Muscle layer of colon (tissue), 2 donors: ENCODE data around the gene OR2T1.
"Not testable (repeated sequence)": the region's sequence is repeated elsewhere in the genome, so short reads cannot be mapped to it uniquely, and the experiment has no call there.

Experiments
- H3K27ac ChIP-seq: one replicate; pipeline ENCODE4 v1.7.0; 2013; ENCODE audit warnings: low read depth, mild to moderate bottlenecking, low read length, moderate library complexity
- H3K27me3 ChIP-seq, 2 donors: one replicate each; pipeline ENCODE4 v1.7.0; 2013; ENCODE audit warnings: low read length in 2 of 2, mild to moderate bottlenecking in 2 of 2; ENCODE audit not compliant: insufficient read depth in 2 of 2, control insufficient read depth in 1 of 2
- H3K36me3 ChIP-seq: one replicate; pipeline ENCODE4 v1.7.0; 2013; ENCODE audit warnings: mild to moderate bottlenecking, low read length; ENCODE audit not compliant: insufficient read depth
- H3K4me1 ChIP-seq: one replicate; pipeline ENCODE4 v1.7.0; 2013; ENCODE audit warnings: mild to moderate bottlenecking, low read length; ENCODE audit not compliant: insufficient read depth
- H3K4me3 ChIP-seq, 2 donors: one replicate each; pipeline ENCODE4 v1.7.0; 2013; ENCODE audit warnings: low read length in 2 of 2, low read depth in 1 of 2, mild to moderate bottlenecking in 1 of 2, moderate library complexity in 1 of 2
- H3K9ac ChIP-seq: one replicate; pipeline ENCODE4 v1.7.0; 2013; ENCODE audit warnings: low read length
- H3K9me3 ChIP-seq: one replicate; pipeline ENCODE4 v1.7.0; 2013; ENCODE audit warnings: mild to moderate bottlenecking, low read length
- donor health status: abdominal sarcoma.
- donor health status: Adenocarcinoma of cecum.

The OR2T1 gene

GRCh38 chr1:248438668-248439067, 35.8 kb downstream of the OR2T1 start:
- not testable (repeated sequence) for H3K27ac ChIP-seq, H3K36me3 ChIP-seq, H3K4me1 ChIP-seq, H3K9me3 ChIP-seq, H3K27me3 ChIP-seq, H3K4me3 ChIP-seq, H3K9ac ChIP-seq

- not testable (repeated sequence) for H3K9ac ChIP-seq, H3K9me3 ChIP-seq, H3K27ac ChIP-seq, H3K4me1 ChIP-seq, H3K4me3 ChIP-seq, H3K27me3 ChIP-seq, H3K36me3 ChIP-seq
Observed at GRCh38 chr1:248439283-248439682, 36.4 kb downstream of the OR2T1 start.

- H3K27me3 ChIP-seq, H3K4me1 ChIP-seq, H3K36me3 ChIP-seq, H3K9me3 ChIP-seq, H3K4me3 ChIP-seq, H3K27ac ChIP-seq, H3K9ac ChIP-seq: not testable (repeated sequence)
Observed at GRCh38 chr1:248442500-248443277, 39.8 kb downstream of the OR2T1 start.

- H3K27ac ChIP-seq, H3K36me3 ChIP-seq, H3K4me3 ChIP-seq, H3K9me3 ChIP-seq, H3K9ac ChIP-seq, H3K27me3 ChIP-seq, H3K4me1 ChIP-seq: not testable (repeated sequence)
Observed at GRCh38 chr1:248444603-248445002, 41.8 kb downstream of the OR2T1 start.

- H3K4me3 ChIP-seq, H3K27me3 ChIP-seq, H3K9me3 ChIP-seq, H3K4me1 ChIP-seq, H3K27ac ChIP-seq, H3K36me3 ChIP-seq, H3K9ac ChIP-seq: not testable (repeated sequence)
Observed at GRCh38 chr1:248445399-248445798, 42.6 kb downstream of the OR2T1 start, which contains the start of gene OR2T2. Gene OR2T2 (plus strand): TSS chr1:248445637. CDS start chr1:248452798, 7,161 bp downstream.

- not testable (repeated sequence) for H3K36me3 ChIP-seq, H3K4me3 ChIP-seq, H3K4me1 ChIP-seq, H3K9ac ChIP-seq, H3K27me3 ChIP-seq, H3K27ac ChIP-seq, H3K9me3 ChIP-seq
Observed at GRCh38 chr1:248448409-248449074, 45.7 kb downstream of the OR2T1 start.

- not testable (repeated sequence) for H3K9me3 ChIP-seq, H3K9ac ChIP-seq, H3K27me3 ChIP-seq, H3K4me1 ChIP-seq, H3K4me3 ChIP-seq, H3K36me3 ChIP-seq, H3K27ac ChIP-seq
Observed at GRCh38 chr1:248449821-248450465, 47.1 kb downstream of the OR2T1 start.

GRCh38 chr1:248450466-248451145, 47.8 kb downstream of the OR2T1 start:
- not testable (repeated sequence) for H3K27ac ChIP-seq, H3K9ac ChIP-seq, H3K27me3 ChIP-seq, H3K36me3 ChIP-seq, H3K9me3 ChIP-seq, H3K4me3 ChIP-seq, H3K4me1 ChIP-seq

GRCh38 chr1:248453619-248454018, 50.8 kb downstream of the OR2T1 start:
- H3K4me1 ChIP-seq, H3K27ac ChIP-seq, H3K36me3 ChIP-seq, H3K9me3 ChIP-seq, H3K9ac ChIP-seq, H3K27me3 ChIP-seq, H3K4me3 ChIP-seq: not testable (repeated sequence)

- H3K27ac ChIP-seq, H3K4me1 ChIP-seq, H3K9me3 ChIP-seq, H3K36me3 ChIP-seq, H3K27me3 ChIP-seq, H3K9ac ChIP-seq, H3K4me3 ChIP-seq: not testable (repeated sequence)
Observed at GRCh38 chr1:248455045-248455444, 52.2 kb downstream of the OR2T1 start.

- H3K4me1 ChIP-seq, H3K27me3 ChIP-seq, H3K36me3 ChIP-seq, H3K4me3 ChIP-seq, H3K9ac ChIP-seq, H3K9me3 ChIP-seq, H3K27ac ChIP-seq: not testable (repeated sequence)
Observed at GRCh38 chr1:248456635-248457034, 53.8 kb downstream of the OR2T1 start.
